Adrenal gland (tissue), 12 donors: Measurements from ENCODE around the gene AUH. TPM values are rescaled to one million over a fixed set of nuclear protein-coding genes. Genes with fewer than 3 reads are reported as not detected.
A peak's percentile ranks its signal among the peaks of the same experiment; 100 is the strongest.

Source experiments
- DNase-seq, 7 donors: peaks; one replicate each; pipeline ENCODE4 v3.0.0-alpha.2; 2019 to 2020
- H3K27ac ChIP-seq, 5 donors: fragments of 200-600 bp; sonication (generic) in 4 of 5; 1 replicate in 3 of 5; 2 replicates in 2 of 5; pipeline versions ENCODE4 v1.5.1 to v1.8.0; 2016 to 2020; ENCODE audit warnings: mild to moderate bottlenecking in 1 of 5
- H3K27me3 ChIP-seq: fragments of 200-600 bp; 2 replicates; pipeline ENCODE4 v1.8.0; 2021
- H3K36me3 ChIP-seq, 2 donors: fragments of 200-600 bp; replicated peaks in 1 of 2; 1 replicate in 1 of 2; 2 replicates in 1 of 2; pipeline versions ENCODE4 v1.5.1 to v1.8.0; 2018 to 2022
- H3K4me1 ChIP-seq, 2 donors: fragments of 200-600 bp; replicated peaks in 1 of 2; 1 replicate in 1 of 2; 2 replicates in 1 of 2; pipeline versions ENCODE4 v1.5.1 to v1.8.0; 2018 to 2021
- H3K4me3 ChIP-seq, 4 donors: fragments of 200-600 bp; sonication (generic) in 3 of 4; one replicate each; pipeline ENCODE4 v1.5.1; 2016 to 2018
- H3K9me3 ChIP-seq, 3 donors: fragments of 200-600 bp; sonication (generic) in 1 of 3; replicated peaks in 1 of 3; 1 replicate in 2 of 3; 2 replicates in 1 of 3; pipeline versions ENCODE4 v1.5.1 to v1.8.0; 2016 to 2021
- CTCF ChIP-seq, 6 experiments: fragments of 450-650 bp in 4 of 6; fragments of 200-600 bp in 2 of 6; sonication (generic) in 1 of 6; IDR thresholded peaks; 1 replicate in 5 of 6; 2 replicates in 1 of 6; pipeline versions ENCODE4 v1.5.1 to v1.8.0; 2016 to 2021; ENCODE audit warnings: antibody characterized with exemption in 6 of 6, mild to moderate bottlenecking in 2 of 6, moderate library complexity in 1 of 6
- POLR2A ChIP-seq, 2 donors: fragments of 450-650 bp; IDR thresholded peaks; one replicate each; pipeline ENCODE4 v1.6.1; 2017; ENCODE audit warnings: antibody characterized with exemption in 2 of 2, mild to moderate bottlenecking in 2 of 2, moderate library complexity in 1 of 2
- WGBS, 4 donors: extraction: QIAGEN DNeasy Blood & Tissue Kit in 2 of 4; methylation state at CpG; one replicate each; pipeline versions ENCODE4 v1.1.5 to v1.1.7; 2013 to 2017; 5-methylcytosine and 5-hydroxymethylcytosine counted together
- intact Hi-C, 2 donors: fragments of 100-400 bp; cut with DNase I; formaldehyde crosslinking; loops; one replicate each; pipeline versions ENCODE4 v1.14.1 to v1.15.0; 2022 to 2023
- polyA plus RNA-seq, 3 donors: library from polyadenylated mRNA; stranded (reverse); fragments of 200-250 nt in 2 of 3; fragments of 350-450 nt in 1 of 3; fragmentation: Illumina TruSeq in 1 of 3; extraction: RNeasy Lipid Tissue Mini Kit (QIAGEN cat#74804) in 1 of 3; gene quantifications; one replicate each; pipeline ENCODE4 v1.2.3, GENCODE V29; 2013 to 2014
- total RNA-seq, 9 donors: library from RNA; depleted of rRNA in 4 of 9; stranded (reverse); fragments of >200 nt in 4 of 9; fragments of 120-200 nt in 1 of 9; fragmentation: NEBNext Ultra II Directional in 1 of 9; extraction: Animal tissue kit (Norgen Biotek cat#: 25700) in 1 of 9; gene quantifications; one replicate each; pipeline versions ENCODE4 v1.1.0 to v1.2.4, GENCODE V29; 2013 to 2023
- donor health status: healthy with polysubstance abuse.
- donor health status: Bipolar disorder and iron deficiency.
- donor health status: DM: yes; HTN: yes; CAD: no.
- donor health status: DM: no; HTN: no; CAD: no.
- donor health status: DM: no; HTN: no; CAD: no.
- donor health status: DM: yes; HTN: yes; CAD: no.

AUH gene
- total and polyA plus RNA-seq, 12 donors: 41.9 to 158 (median 71.7) TPM

- Histone ChIP-seq H3K9me3 (no peaks in the 10 kb centered on the region), H3K27ac (no peak overlapping the region), H3K36me3 (peaks cover 0 to 15% of the 10 kb centered on the region in 2 donors), H3K4me1 (peaks cover 0 to 15% of the 10 kb centered on the region in 2 donors), H3K4me3 (no peak overlapping the region), H3K27me3 (no peaks in the 10 kb centered on the region)
- no peak for DNase-seq
- intact Hi-C loops: no loop called here
- TF ChIP-seq POLR2A (IDR thresholded peaks at IDR 0.05) (no peak), CTCF (IDR thresholded peaks at IDR 0.05) (no peak)
Observed at GRCh38 chr9:91338681-91339080, 23.0 kb downstream of the AUH start.

- no peak for DNase-seq
- Histone ChIP-seq H3K4me1 (peaks cover 6 to 27% of the 10 kb centered on the region in 2 donors), H3K27me3 (no peaks in the 10 kb centered on the region), H3K27ac (no peak overlapping the region), H3K4me3 (no peak overlapping the region), H3K9me3 (no peaks in the 10 kb centered on the region), H3K36me3 (peaks cover 0 to 12% of the 10 kb centered on the region in 2 donors)
- intact Hi-C loops: no loop called here
- WGBS, 4 donors: 98 to 100% (median 99%) methylated on average over 1 of the region's 1 CpG
- no peak for TF ChIP-seq CTCF (IDR thresholded peaks at IDR 0.05)
- TF ChIP-seq POLR2A (IDR thresholded peaks at IDR 0.05): no peak
Observed at GRCh38 chr9:91336786-91337185, 24.9 kb downstream of the AUH start.

- no peak for DNase-seq
- intact Hi-C loops: no loop called here
- peaks cover 6 to 18% of the 10 kb centered on the region in 2 donors for H3K4me1 ChIP-seq
- no peaks in the 10 kb centered on the region for H3K27me3 ChIP-seq
- peak overlapping the region in 1 of 5 donors; percentile 76 for H3K27ac ChIP-seq
- peaks cover 0 to 5% of the 10 kb centered on the region in 2 donors for H3K36me3 ChIP-seq
- H3K4me3 ChIP-seq: no peak overlapping the region
- WGBS, 4 donors: 87 to 94% (median 89%) methylated on average over 4 of the region's 4 CpGs
- TF ChIP-seq CTCF (IDR thresholded peaks at IDR 0.05): no peak
- H3K9me3 ChIP-seq: no peaks in the 10 kb centered on the region
Observed at GRCh38 chr9:91334053-91334452, 27.7 kb downstream of the AUH start.

- Histone ChIP-seq H3K4me3 (no peak overlapping the region), H3K9me3 (no peaks in the 10 kb centered on the region), H3K4me1 (peaks cover 6 to 18% of the 10 kb centered on the region in 2 donors), H3K27ac (peak overlapping the region in 1 of 5 donors; percentile 76), H3K36me3 (peaks cover 0 to under 1% of the 10 kb centered on the region in 2 donors), H3K27me3 (no peaks in the 10 kb centered on the region)
- no peak for DNase-seq
- TF ChIP-seq POLR2A (IDR thresholded peaks at IDR 0.05): no peak
- TF ChIP-seq CTCF (IDR thresholded peaks at IDR 0.05): no peak
- intact Hi-C loops: no loop called here
- WGBS, 4 donors: 77 to 91% (median 86%) methylated on average over 1 of the region's 1 CpG
Observed at GRCh38 chr9:91333551-91333950, 28.2 kb downstream of the AUH start.
